Measurements from ENCODE around the gene CDH4.

CDH4 gene

GRCh38 chr20:61631751-61632150 lies 379.7 kb downstream of the CDH4 start:
- DNase-seq (ENCODE audit: low spot score), result no peak

- no peak for DNase-seq (ENCODE audit: low spot score)
Measured at GRCh38 chr20:61633004-61633403, 380.9 kb downstream of the CDH4 start.

- DNase-seq (ENCODE audit: low spot score), result no peak
Measured at GRCh38 chr20:61634376-61635145, 382.5 kb downstream of the CDH4 start.

GRCh38 chr20:61635721-61636455 lies 383.8 kb downstream of the CDH4 start:
- no peak for DNase-seq (ENCODE audit: low spot score)

GRCh38 chr20:61636531-61637116 lies 384.6 kb downstream of the CDH4 start:
- DNase-seq (ENCODE audit: low spot score), result no peak

- no peak for DNase-seq (ENCODE audit: low spot score)
Measured at GRCh38 chr20:61638802-61639585, 386.9 kb downstream of the CDH4 start.

GRCh38 chr20:61640131-61640870 lies 388.2 kb downstream of the CDH4 start:
- no peak for DNase-seq (ENCODE audit: low spot score)

GRCh38 chr20:61640871-61641245 lies 388.8 kb downstream of the CDH4 start:
- DNase-seq (ENCODE audit: low spot score), result no peak

GRCh38 chr20:61643656-61644377 lies 391.8 kb downstream of the CDH4 start:
- DNase-seq (ENCODE audit: low spot score), result no peak

GRCh38 chr20:61644378-61645076 lies 392.5 kb downstream of the CDH4 start:
- DNase-seq (ENCODE audit: low spot score), result no peak

- no peak for DNase-seq (ENCODE audit: low spot score)
Measured at GRCh38 chr20:61645732-61646131, 393.7 kb downstream of the CDH4 start.

- DNase-seq (ENCODE audit: low spot score), result no peak
Measured at GRCh38 chr20:61646453-61646852, 394.4 kb downstream of the CDH4 start.

GRCh38 chr20:61646986-61647385 lies 394.9 kb downstream of the CDH4 start:
- no peak for DNase-seq (ENCODE audit: low spot score)

GRCh38 chr20:61647702-61648101 lies 395.6 kb downstream of the CDH4 start:
- DNase-seq (ENCODE audit: low spot score), result no peak

GRCh38 chr20:61649105-61649859 lies 397.2 kb downstream of the CDH4 start:
- no peak for DNase-seq (ENCODE audit: low spot score)

GRCh38 chr20:61649860-61650162 lies 397.8 kb downstream of the CDH4 start:
- no peak for DNase-seq (ENCODE audit: low spot score)

- no peak for DNase-seq (ENCODE audit: low spot score)
Measured at GRCh38 chr20:61650912-61651733, 399.1 kb downstream of the CDH4 start.

GRCh38 chr20:61652146-61652545 lies 400.1 kb downstream of the CDH4 start:
- no peak for DNase-seq (ENCODE audit: low spot score)

- DNase-seq (ENCODE audit: low spot score), result no peak
Measured at GRCh38 chr20:61654726-61655125, 402.7 kb downstream of the CDH4 start.

Measured in left forelimb (tissue), 1 donor.